Subcutaneous abdominal adipose tissue (tissue), 5 donors: ENCODE data around the gene MMS19.

Source experiments
- H3K27ac ChIP-seq: one replicate; pipeline ENCODE4 v1.7.0; 2013; ENCODE audit warnings: low read depth, mild to moderate bottlenecking, inconsistent platforms, low read length, moderate library complexity
- H3K27me3 ChIP-seq, 5 donors: one replicate each; pipeline ENCODE4 v1.7.0; 2013; ENCODE audit warnings: low read length in 5 of 5, inconsistent platforms in 1 of 5; ENCODE audit not compliant: control insufficient read depth in 5 of 5, insufficient read depth in 4 of 5
- H3K36me3 ChIP-seq, 5 donors: one replicate each; pipeline ENCODE4 v1.7.0; 2013; ENCODE audit warnings: low read length in 5 of 5; ENCODE audit not compliant: control insufficient read depth in 5 of 5, insufficient read depth in 5 of 5
- H3K4me1 ChIP-seq, 5 donors: one replicate each; pipeline ENCODE4 v1.7.0; 2013; ENCODE audit warnings: low read length in 5 of 5, mild to moderate bottlenecking in 3 of 5, moderate library complexity in 1 of 5; ENCODE audit not compliant: control insufficient read depth in 5 of 5, insufficient read depth in 5 of 5
- H3K4me3 ChIP-seq, 5 donors: one replicate each; pipeline ENCODE4 v1.7.0; 2013; ENCODE audit warnings: low read length in 5 of 5, low read depth in 1 of 5
- H3K9ac ChIP-seq, 5 donors: one replicate each; pipeline ENCODE4 v1.7.0; 2013; ENCODE audit warnings: low read length in 5 of 5, mild to moderate bottlenecking in 4 of 5, moderate library complexity in 3 of 5
- H3K9me3 ChIP-seq, 5 donors: one replicate each; pipeline ENCODE4 v1.7.0; 2013; ENCODE audit warnings: low read length in 5 of 5; ENCODE audit not compliant: control insufficient read depth in 5 of 5
- donor health status: healthy.
- donor health status: healthy.
- donor health status: healthy.
- donor health status: healthy.
- donor health status: healthy.

Gene MMS19, protein sequence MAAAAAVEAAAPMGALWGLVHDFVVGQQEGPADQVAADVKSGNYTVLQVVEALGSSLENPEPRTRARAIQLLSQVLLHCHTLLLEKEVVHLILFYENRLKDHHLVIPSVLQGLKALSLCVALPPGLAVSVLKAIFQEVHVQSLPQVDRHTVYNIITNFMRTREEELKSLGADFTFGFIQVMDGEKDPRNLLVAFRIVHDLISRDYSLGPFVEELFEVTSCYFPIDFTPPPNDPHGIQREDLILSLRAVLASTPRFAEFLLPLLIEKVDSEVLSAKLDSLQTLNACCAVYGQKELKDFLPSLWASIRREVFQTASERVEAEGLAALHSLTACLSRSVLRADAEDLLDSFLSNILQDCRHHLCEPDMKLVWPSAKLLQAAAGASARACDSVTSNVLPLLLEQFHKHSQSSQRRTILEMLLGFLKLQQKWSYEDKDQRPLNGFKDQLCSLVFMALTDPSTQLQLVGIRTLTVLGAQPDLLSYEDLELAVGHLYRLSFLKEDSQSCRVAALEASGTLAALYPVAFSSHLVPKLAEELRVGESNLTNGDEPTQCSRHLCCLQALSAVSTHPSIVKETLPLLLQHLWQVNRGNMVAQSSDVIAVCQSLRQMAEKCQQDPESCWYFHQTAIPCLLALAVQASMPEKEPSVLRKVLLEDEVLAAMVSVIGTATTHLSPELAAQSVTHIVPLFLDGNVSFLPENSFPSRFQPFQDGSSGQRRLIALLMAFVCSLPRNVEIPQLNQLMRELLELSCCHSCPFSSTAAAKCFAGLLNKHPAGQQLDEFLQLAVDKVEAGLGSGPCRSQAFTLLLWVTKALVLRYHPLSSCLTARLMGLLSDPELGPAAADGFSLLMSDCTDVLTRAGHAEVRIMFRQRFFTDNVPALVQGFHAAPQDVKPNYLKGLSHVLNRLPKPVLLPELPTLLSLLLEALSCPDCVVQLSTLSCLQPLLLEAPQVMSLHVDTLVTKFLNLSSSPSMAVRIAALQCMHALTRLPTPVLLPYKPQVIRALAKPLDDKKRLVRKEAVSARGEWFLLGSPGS

GRCh38 chr10:97498076-97498840 is at the start of gene MMS19:
TSS of gene MMS19 (minus strand) at chr10:97498422. CDS start at chr10:97498384, 38 bp downstream.
- no peaks in the 10 kb centered on the region for H3K27me3 ChIP-seq
- H3K9ac ChIP-seq = peak within 1 kb of the TSS; percentile 79 to 93 (median 85)
- H3K4me3 ChIP-seq = peak within 1 kb of the TSS; percentile 74 to 96 (median 82)
- peaks cover 0 to 2% (median under 1%) of the 10 kb centered on the region in 5 donors for H3K36me3 ChIP-seq
- no peaks in the 10 kb centered on the region for H3K9me3 ChIP-seq
- peaks cover 0 to 52% (median 32%) of the 10 kb centered on the region in 5 donors for H3K4me1 ChIP-seq
- peak within 1 kb of the TSS; percentile 87 for H3K27ac ChIP-seq

DNA sequence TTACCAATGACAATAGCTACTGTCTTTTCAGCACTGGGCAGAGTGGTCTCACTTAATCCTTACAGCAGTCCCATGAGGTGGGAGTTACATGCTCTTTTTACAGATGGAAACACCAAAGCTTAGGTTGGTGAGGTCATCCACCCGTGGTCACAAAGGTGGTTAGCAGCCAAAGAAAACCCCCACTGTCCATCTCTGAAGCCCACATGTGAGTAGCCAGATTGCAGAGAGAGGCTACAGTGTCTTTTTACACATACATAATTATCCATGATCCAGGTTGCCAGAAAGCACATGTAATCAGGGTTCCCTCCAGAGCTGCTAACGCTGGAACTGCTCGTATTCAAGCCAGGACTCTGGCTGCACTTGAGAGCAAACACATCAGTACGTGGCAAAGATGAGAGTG is 49.7 kb upstream of the MMS19 start:
- Histone ChIP-seq H3K27ac (no peak overlapping the region), H3K27me3 (no peaks in the 10 kb centered on the region), H3K4me3 (no peak overlapping the region), H3K9ac (no peak overlapping the region), H3K9me3 (no peaks in the 10 kb centered on the region), H3K36me3 (no peaks in the 10 kb centered on the region), H3K4me1 (peaks cover 7 to 44% (median 17%) of the 10 kb centered on the region in 5 donors)

GRCh38 chr10:97547271-97547600 is 49.0 kb upstream of the MMS19 start:
- H3K9me3 ChIP-seq = no peaks in the 10 kb centered on the region
- H3K4me3 ChIP-seq = no peak overlapping the region
- H3K9ac ChIP-seq = no peak overlapping the region
- no peaks in the 10 kb centered on the region for H3K36me3 ChIP-seq
- H3K27ac ChIP-seq = no peak overlapping the region
- peaks cover 0 to 2% (median 0%) of the 10 kb centered on the region in 5 donors for H3K27me3 ChIP-seq
- peaks cover 14 to 51% (median 24%) of the 10 kb centered on the region in 5 donors for H3K4me1 ChIP-seq

DNA sequence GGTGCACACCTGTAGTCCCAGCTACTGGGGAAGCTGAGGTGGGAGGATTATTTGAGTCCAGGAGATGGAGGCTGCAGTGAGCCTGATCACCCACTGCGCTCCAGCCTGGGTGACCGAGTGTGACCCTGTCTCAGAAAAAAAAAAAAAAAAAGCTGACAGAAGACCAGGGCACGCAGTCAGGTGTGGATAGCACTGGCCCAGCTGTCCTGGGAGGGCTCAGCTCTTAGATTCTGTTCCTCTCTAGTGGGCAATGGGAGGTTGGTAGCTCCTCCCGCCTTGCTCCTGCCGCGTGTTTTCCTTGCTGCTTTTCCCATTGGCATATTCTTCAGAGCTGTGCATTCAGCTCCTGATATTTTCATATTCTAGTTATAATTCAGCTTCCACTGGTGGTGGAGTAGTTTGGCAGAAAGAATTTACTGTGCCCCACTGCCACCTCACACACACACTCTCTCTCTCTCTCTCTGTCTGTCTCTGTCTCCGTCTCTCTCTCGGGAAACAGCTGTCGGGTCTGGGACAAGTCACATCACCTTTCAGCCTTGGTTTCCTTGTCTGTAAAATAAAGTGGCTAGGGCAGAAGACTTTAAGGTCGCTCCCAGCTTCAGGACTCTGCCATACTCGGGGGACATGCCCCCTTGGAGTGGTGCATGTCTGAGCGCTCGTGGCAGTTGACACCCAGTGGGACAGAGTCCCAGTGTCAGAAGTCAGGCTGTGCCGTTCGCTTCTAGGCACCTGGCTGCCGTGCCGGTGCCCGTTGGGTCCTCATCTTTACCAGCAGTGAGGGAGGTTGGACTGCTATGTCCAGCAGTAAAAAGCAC is 48.4 kb upstream of the MMS19 start:
- H3K4me3 ChIP-seq = no peak overlapping the region
- H3K36me3 ChIP-seq = no peaks in the 10 kb centered on the region
- peaks cover 16 to 57% (median 29%) of the 10 kb centered on the region in 5 donors for H3K4me1 ChIP-seq
- H3K27ac ChIP-seq = no peak overlapping the region
- H3K9ac ChIP-seq = no peak overlapping the region
- H3K27me3 ChIP-seq = peaks cover 0 to 2% (median 0%) of the 10 kb centered on the region in 5 donors
- no peaks in the 10 kb centered on the region for H3K9me3 ChIP-seq

GRCh38 chr10:97543025-97543546 is 44.9 kb upstream of the MMS19 start:
- Histone ChIP-seq H3K36me3 (no peaks in the 10 kb centered on the region), H3K4me3 (peak overlapping the region in 2 of 5 donors; percentile 14 to 33), H3K9me3 (no peaks in the 10 kb centered on the region), H3K27me3 (peaks cover 0 to 2% (median 0%) of the 10 kb centered on the region in 5 donors), H3K27ac (peak overlapping the region; percentile 98), H3K9ac (peak overlapping the region in 4 of 5 donors; percentile 17 to 61 (median 42)), H3K4me1 (peaks cover 20 to 82% (median 55%) of the 10 kb centered on the region in 5 donors)

DNA sequence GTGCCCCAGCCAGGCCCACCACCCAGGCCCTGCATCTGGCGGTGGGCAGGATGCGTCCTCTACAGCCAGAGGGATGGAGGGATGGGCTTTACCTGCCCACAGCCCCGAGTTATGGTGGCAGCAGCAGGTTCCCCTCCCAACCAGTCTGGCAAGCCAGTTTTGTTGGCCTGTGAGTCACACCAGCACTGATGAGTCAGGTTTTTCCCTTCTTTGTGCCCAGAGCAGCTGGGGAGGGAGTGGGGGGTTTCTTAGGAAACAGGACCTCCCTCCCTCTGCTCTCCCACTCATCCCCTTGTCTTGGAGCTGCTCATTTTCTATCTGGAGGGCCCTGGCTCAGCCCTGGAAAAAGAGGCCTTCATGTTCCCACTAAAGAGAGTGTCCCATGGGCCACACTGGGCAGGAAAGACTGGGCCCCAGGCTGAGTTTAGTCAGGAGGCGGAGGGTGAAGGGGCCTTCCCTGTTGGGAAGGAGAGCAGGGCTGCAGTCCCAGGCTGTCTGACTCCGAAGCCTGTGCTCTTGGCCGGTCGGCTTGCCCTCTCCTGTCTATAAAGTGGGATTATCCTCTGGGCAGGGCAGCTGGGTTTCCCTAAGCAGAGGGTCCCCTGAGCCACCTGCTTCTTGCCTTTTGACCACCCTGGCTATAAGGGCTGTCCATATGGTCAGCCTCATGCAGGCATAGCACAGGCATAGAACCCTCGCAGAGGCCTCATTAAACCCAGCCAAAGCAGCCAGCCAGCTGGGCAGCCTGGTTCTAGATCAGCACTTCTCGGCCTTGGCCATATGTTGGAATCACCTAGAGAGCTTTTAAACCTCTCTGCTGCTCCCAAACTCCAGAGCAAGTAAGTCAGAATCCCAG is 44.2 kb upstream of the MMS19 start:
- peaks cover 20 to 76% (median 55%) of the 10 kb centered on the region in 5 donors for H3K4me1 ChIP-seq
- H3K27me3 ChIP-seq = peaks cover 0 to 2% (median 0%) of the 10 kb centered on the region in 5 donors
- peak overlapping the region in 2 of 5 donors; percentile 14 to 33 for H3K4me3 ChIP-seq
- H3K9me3 ChIP-seq = no peaks in the 10 kb centered on the region
- no peaks in the 10 kb centered on the region for H3K36me3 ChIP-seq
- peak overlapping the region; percentile 98 for H3K27ac ChIP-seq
- peak overlapping the region in 4 of 5 donors; percentile 17 to 61 (median 42) for H3K9ac ChIP-seq

GRCh38 chr10:97540669-97541500 is 42.7 kb upstream of the MMS19 start:
- H3K27me3 ChIP-seq = peaks cover 0 to 2% (median 0%) of the 10 kb centered on the region in 5 donors
- no peak overlapping the region for H3K4me3 ChIP-seq
- peak overlapping the region; percentile 98 for H3K27ac ChIP-seq
- no peaks in the 10 kb centered on the region for H3K36me3 ChIP-seq
- peak overlapping the region in 4 of 5 donors; percentile 0 to 16 (median 10) for H3K9ac ChIP-seq
- peaks cover 18 to 61% (median 55%) of the 10 kb centered on the region in 5 donors for H3K4me1 ChIP-seq
- no peaks in the 10 kb centered on the region for H3K9me3 ChIP-seq
